HCT116 (cell line): Measurements from ENCODE around the gene FHIT. TPM values are rescaled to one million over a fixed set of nuclear protein-coding genes. Genes with fewer than 3 reads are reported as not detected.

Experiments
- ATAC-seq: fragments of 200-7000 bp; cut with Tn5 transposase; 2 replicates; pipeline ENCODE4 v1.9.1; 2020; ENCODE audit warnings: mild to moderate bottlenecking, moderate library complexity
- BruUV-seq: library from RNA; stranded (reverse); fragments of 400-500 nt; replicated peaks from 2 replicates; lab custom pipeline; 2021; lab: Mats Ljungman, UMichigan
- CTCF ChIA-PET: fragments of 300-600 bp; sonication (Branson Sonifier 250); formaldehyde crosslinking; loops from one replicate; lab custom pipeline; 2021; ENCODE audit warnings: antibody characterized with exemption; lab: Charles Lee
- POLR2A ChIA-PET: fragments of 300-600, 350-600 bp; sonication (Branson Sonifier 250); formaldehyde crosslinking; loops from one replicate; lab custom pipeline; 2021; ENCODE audit warnings: antibody characterized with exemption; lab: Charles Lee
- RAD21 ChIA-PET, 2 experiments: fragments of 300-600 bp; sonication (Branson Sonifier 250); formaldehyde crosslinking; loops; one replicate each; lab custom pipeline; 2023; ENCODE audit warnings: low total read pairs in 2 of 2; ENCODE audit not compliant: uncharacterized antibody in 2 of 2, unreplicated experiment in 2 of 2, low non-redundant PET in 1 of 2; lab: Charles Lee
- DNase-seq: peaks from one replicate; pipeline ENCODE4 v3.0.0-alpha.2; 2010; ENCODE audit warnings: low read depth, low spot score
- H2AFZ ChIP-seq: fragments of 200-600 bp; shearing (Covaris generic), sonication (generic); 2 replicates; pipeline ENCODE4 v1.6.1; 2017; ENCODE audit warnings: low read depth, mixed run types, mixed read lengths, antibody characterized with exemption, low read length; ENCODE audit not compliant: poor library complexity, severe bottlenecking
- H3K27ac ChIP-seq: 2 replicates; pipeline ENCODE4 v1.5.1; 2012; ENCODE audit warnings: low read depth, low read length
- H3K27me3 ChIP-seq: fragments of 200-600 bp; sonication (generic); 2 replicates; pipeline ENCODE4 v1.6.1; 2016; ENCODE audit warnings: mixed run types, low read length, mixed read lengths; ENCODE audit not compliant: insufficient read depth
- H3K36me3 ChIP-seq, 2 experiments: fragments of 200-500 bp in 1 of 2; fragments of 200-600 bp in 1 of 2; sonication (Bioruptor generic) in 1 of 2; sonication (generic) in 1 of 2; 2 replicates each; pipeline versions ENCODE4 v1.5.1 to v1.6.1; 2014 to 2016; ENCODE audit warnings: low read length in 2 of 2, inconsistent platforms in 1 of 2, mixed read lengths in 1 of 2, mixed run types in 1 of 2; ENCODE audit not compliant: insufficient read depth in 2 of 2, control insufficient read depth in 1 of 2
- H3K4me1 ChIP-seq, 2 experiments: fragments of 200-600 bp in 1 of 2; sonication (generic) in 1 of 2; 2 replicates each; pipeline versions ENCODE4 v1.5.1 to v1.6.1; 2012 to 2017; ENCODE audit warnings: low read length in 2 of 2, inconsistent platforms in 1 of 2, mild to moderate bottlenecking in 1 of 2, mixed read lengths in 1 of 2, mixed run types in 1 of 2, moderate library complexity in 1 of 2; ENCODE audit not compliant: insufficient read depth in 2 of 2, control insufficient read depth in 1 of 2
- H3K4me2 ChIP-seq: fragments of 200-600 bp; sonication (generic); 2 replicates; pipeline ENCODE4 v1.6.1; 2017; ENCODE audit warnings: mixed run types, low read length, mixed read lengths
- H3K4me3 ChIP-seq, 2 experiments: fragments of 200-600 bp in 1 of 2; sonication (generic) in 1 of 2; replicated peaks in 1 of 2; 2 replicates each; pipeline ENCODE4 v1.5.1; 2011 to 2016; ENCODE audit warnings: low read length in 2 of 2, control low read depth in 1 of 2, low read depth in 1 of 2, mild to moderate bottlenecking in 1 of 2, mixed read lengths in 1 of 2, mixed run types in 1 of 2
- H3K79me2 ChIP-seq: fragments of 200-600 bp; sonication (generic); 2 replicates; pipeline ENCODE4 v1.6.1; 2017; ENCODE audit warnings: mild to moderate bottlenecking, mixed run types, low read length, moderate library complexity, mixed read lengths; ENCODE audit not compliant: insufficient read depth
- H3K9ac ChIP-seq: fragments of 200-600 bp; sonication (generic); 2 replicates; pipeline ENCODE4 v1.6.1; 2016; ENCODE audit warnings: low read length, mixed read lengths
- H3K9me2 ChIP-seq: fragments of 200-600 bp; sonication (generic), shearing (Covaris generic); 2 replicates; pipeline ENCODE4 v1.6.1; 2017; ENCODE audit warnings: mixed run types, mild to moderate bottlenecking, moderate library complexity; ENCODE audit not compliant: insufficient read depth
- H3K9me3 ChIP-seq, 2 experiments: fragments of 200-500 bp in 1 of 2; fragments of 200-600 bp in 1 of 2; sonication (Bioruptor generic) in 1 of 2; sonication (generic) in 1 of 2; 2 replicates each; pipeline ENCODE4 v1.6.1; 2014 to 2017; ENCODE audit warnings: low read length in 2 of 2, mixed read lengths in 2 of 2, inconsistent platforms in 1 of 2, low read depth in 1 of 2, mild to moderate bottlenecking in 1 of 2, mixed run types in 1 of 2, moderate library complexity in 1 of 2; ENCODE audit not compliant: control insufficient read depth in 1 of 2, insufficient read depth in 1 of 2
- H4K20me1 ChIP-seq: fragments of 200-600 bp; sonication (generic), shearing (Covaris generic); 2 replicates; pipeline ENCODE4 v1.6.1; 2017; ENCODE audit warnings: mixed run types, mild to moderate bottlenecking, moderate library complexity; ENCODE audit not compliant: insufficient read depth
- ATF3 ChIP-seq: IDR thresholded peaks from 2 replicates; pipeline ENCODE4 v1.6.1; 2012
- CBX3 ChIP-seq: IDR thresholded peaks from 2 replicates; pipeline ENCODE4 v1.6.1; 2012; ENCODE audit warnings: low read depth
- CEBPB ChIP-seq: IDR thresholded peaks from 2 replicates; pipeline ENCODE4 v1.6.1; 2012; ENCODE audit warnings: low read depth
- POLR2A ChIP-seq: IDR thresholded peaks from 2 replicates; pipeline ENCODE4 v1.7.0; 2011; ENCODE audit warnings: borderline replicate concordance; ENCODE audit not compliant: insufficient read depth, insufficient read length; ENCODE audit errors: extremely low read depth
- SIN3A ChIP-seq: IDR thresholded peaks from 2 replicates; pipeline ENCODE4 v1.6.1; 2012; ENCODE audit warnings: low read depth
- SRF ChIP-seq: IDR thresholded peaks from 2 replicates; pipeline ENCODE4 v1.6.1; 2012; ENCODE audit warnings: low read depth
- TCF7L2 ChIP-seq: IDR thresholded peaks from 2 replicates; pipeline ENCODE4 v1.7.0; 2011; ENCODE audit warnings: borderline replicate concordance, inconsistent platforms; ENCODE audit not compliant: insufficient read depth, insufficient read length; ENCODE audit errors: extremely low read depth
- ZFX ChIP-seq: fragments of 450-650 bp; IDR thresholded peaks from 2 replicates; pipeline ENCODE4 v1.6.1; 2017
- intact Hi-C: fragments of 100-400 bp; cut with micrococcal nuclease; formaldehyde crosslinking; loops from 2 replicates; pipeline ENCODE4 v1.10.0; 2022
- total RNA-seq: library from RNA; stranded (reverse); gene quantifications from one replicate; pipeline ENCODE4 v1.2.1, GENCODE V29; 2021; ENCODE audit not compliant: unreplicated experiment

FHIT gene
- total RNA-seq, 1 experiment from 2014 or later, result 20.1 TPM

- RAD21 ChIA-PET, result no interaction called here
- intact Hi-C loops, result no loop called here
- H3K9me3 ChIP-seq, result no peaks in the 10 kb centered on the region
- no TSS peak for BruUV-seq
- CTCF ChIA-PET, result no interaction called here
- H2AFZ ChIP-seq, result no peak overlapping the region
- H3K79me2 ChIP-seq, result no peaks in the 10 kb centered on the region
- no peaks in the 10 kb centered on the region for H3K36me3 ChIP-seq
- no peak overlapping the region for H3K27ac ChIP-seq
- TF ChIP-seq POLR2A (no peak), ATF3 (no peak), CBX3 (no peak), CEBPB (no peak), ZFX (no peak), TCF7L2 (no peak), SIN3A (no peak)
- no peak overlapping the region for H3K4me3 ChIP-seq
- POLR2A ChIA-PET, result no interaction called here
- ATAC-seq (no peak), DNase-seq (no peak)
- no peaks in the 10 kb centered on the region for H3K4me1 ChIP-seq
- H3K4me2 ChIP-seq, result no peak overlapping the region
- peaks cover 6% of the 10 kb centered on the region; the same call in 1 of the 2 replicates for H3K27me3 ChIP-seq
- H3K9me2 ChIP-seq, result no peaks in the 10 kb centered on the region
- H4K20me1 ChIP-seq, result no peaks in the 10 kb centered on the region
- no peak overlapping the region for H3K9ac ChIP-seq
Observed at GRCh38 chr3:59939826-59940426, 1311.3 kb downstream of the FHIT start.

- TF ChIP-seq SRF, result no peak
- Histone ChIP-seq H3K27me3 (peaks cover 6% of the 10 kb centered on the region; the same call in 1 of the 2 replicates), H3K9ac (no peak overlapping the region), H3K36me3 (no peaks in the 10 kb centered on the region), H3K9me3 (no peaks in the 10 kb centered on the region), H3K4me3 (no peak overlapping the region), H3K4me2 (no peak overlapping the region), H3K27ac (no peak overlapping the region), H4K20me1 (no peaks in the 10 kb centered on the region), H2AFZ (no peak overlapping the region), H3K9me2 (no peaks in the 10 kb centered on the region), H3K79me2 (no peaks in the 10 kb centered on the region), H3K4me1 (no peaks in the 10 kb centered on the region)
- intact Hi-C loops, result no loop called here
- ATAC-seq (no peak), DNase-seq (no peak)
- CTCF ChIA-PET, result no interaction called here
- BruUV-seq, result no TSS peak
- RAD21 ChIA-PET, result no interaction called here
- POLR2A ChIA-PET, result no interaction called here
Observed at GRCh38 chr3:59938828-59939227, 1312.4 kb downstream of the FHIT start.
